ENCODE data around the gene DCAF15.

DCAF15 gene

GRCh38 chr19:13931391-13932148, 20.7 kb upstream of the DCAF15 start:
- no peak for DNase-seq

GRCh38 chr19:13932149-13932637, 20.1 kb upstream of the DCAF15 start:
- DNase-seq = no peak

GRCh38 chr19:13932911-13933393, 19.4 kb upstream of the DCAF15 start:
- DNase-seq = no peak

GRCh38 chr19:13934785-13935109, 17.6 kb upstream of the DCAF15 start:
- no peak for DNase-seq

- no peak for DNase-seq
Observed at GRCh38 chr19:13935765-13936510, 16.4 kb upstream of the DCAF15 start.

GRCh38 chr19:13937479-13938300, 14.6 kb upstream of the DCAF15 start:
- no peak for DNase-seq

- DNase-seq = no peak
Observed at GRCh38 chr19:13938301-13939064, 13.8 kb upstream of the DCAF15 start, which contains the start of gene PODNL1. Gene PODNL1 (minus strand): TSS chr19:13938417. CDS start chr19:13938181, 236 bp downstream.

- DNase-seq = no peak
Observed at GRCh38 chr19:13942023-13942684, 10.2 kb upstream of the DCAF15 start.

GRCh38 chr19:13946414-13946813, 5.9 kb upstream of the DCAF15 start:
- DNase-seq = no peak

GRCh38 chr19:13951043-13951442, 1.3 kb upstream of the DCAF15 start:
- DNase-seq = no peak

GRCh38 chr19:13951799-13952153, 533 bp upstream of the DCAF15 start:
- DNase-seq = no peak

GRCh38 chr19:13952931-13953531, 722 bp downstream of the DCAF15 start:
- no peak for DNase-seq

GRCh38 chr19:13954185-13954584, 1.9 kb downstream of the DCAF15 start:
- no peak for DNase-seq

- DNase-seq = no peak
Observed at GRCh38 chr19:13955662-13956364, 3.5 kb downstream of the DCAF15 start.

- DNase-seq = no peak
Observed at GRCh38 chr19:13956365-13956744, 4.0 kb downstream of the DCAF15 start.

- DNase-seq = no peak
Observed at GRCh38 chr19:13957051-13957450, 4.7 kb downstream of the DCAF15 start.

GRCh38 chr19:13958043-13958442, 5.7 kb downstream of the DCAF15 start:
- no peak for DNase-seq

GRCh38 chr19:13959141-13959961, 7.0 kb downstream of the DCAF15 start:
- no peak for DNase-seq

GRCh38 chr19:13959962-13960862, 7.9 kb downstream of the DCAF15 start:
- no peak for DNase-seq

Data from T-helper 9 cell (primary cell).